ENCODE measurements around the gene RHBG.

The RHBG gene

GRCh38 chr1:156412653-156413321 is 43.8 kb downstream of the RHBG start:
- Histone ChIP-seq H3K27ac (ENCODE audit: low read length) (no peak overlapping the region), H3K27me3 (ENCODE audit: control insufficient read depth, insufficient read depth, low read length) (peaks cover 20% of the 10 kb centered on the region), H3K9ac (ENCODE audit: low read length) (no peak overlapping the region), H3K36me3 (ENCODE audit: control insufficient read depth, low read depth, low read length) (no peaks in the 10 kb centered on the region), H3K4me3 (ENCODE audit: low read length) (no peak overlapping the region), H3K4me1 (ENCODE audit: control insufficient read depth, low read depth, low read length) (peaks cover 11% of the 10 kb centered on the region), H3K9me3 (ENCODE audit: control insufficient read depth, low read depth, low read length) (no peaks in the 10 kb centered on the region)

DNA sequence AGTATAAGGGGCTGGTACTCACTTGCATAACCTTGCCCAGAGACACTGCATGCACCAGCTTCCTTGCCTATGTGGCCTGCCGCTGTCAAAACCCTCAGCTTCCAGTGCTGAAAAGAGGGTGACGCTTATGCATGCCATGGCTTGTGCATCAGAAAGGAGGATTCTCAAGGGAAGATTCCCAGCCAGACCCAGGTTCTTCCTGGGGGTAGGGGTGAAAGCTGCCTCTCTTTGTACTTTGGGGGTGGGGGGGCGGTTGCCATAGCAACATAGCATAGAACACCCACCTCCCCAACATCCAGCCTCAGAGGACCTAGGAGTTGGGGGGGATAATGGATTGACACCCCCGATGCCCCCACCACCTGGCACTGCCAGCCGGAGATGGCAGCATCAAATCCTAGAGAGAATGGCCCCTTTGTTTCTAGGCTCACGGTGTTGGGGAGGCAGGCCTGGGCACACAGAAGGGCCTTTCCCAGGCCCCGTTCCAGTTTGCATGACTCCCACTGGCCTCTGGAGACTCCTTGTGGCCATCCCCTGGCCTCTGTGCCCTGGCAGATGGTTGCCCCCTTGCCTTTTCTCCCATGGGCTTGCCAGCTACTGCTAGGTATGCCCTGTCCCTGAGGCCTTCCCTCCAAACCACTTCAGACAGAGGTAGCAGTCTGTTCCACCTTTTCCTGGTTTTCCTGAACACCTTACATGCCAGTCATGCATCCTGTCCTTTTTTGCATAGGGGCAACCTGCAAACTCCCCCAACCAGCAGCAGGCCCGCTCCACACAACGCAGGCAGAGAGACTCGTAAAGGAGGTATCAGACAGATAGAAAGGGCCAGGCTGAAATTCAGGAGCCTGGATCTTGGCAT is 44.6 kb downstream of the RHBG start:
- no peaks in the 10 kb centered on the region for H3K36me3 ChIP-seq (ENCODE audit: control insufficient read depth, low read depth, low read length)
- peaks cover 28% of the 10 kb centered on the region for H3K27me3 ChIP-seq (ENCODE audit: control insufficient read depth, insufficient read depth, low read length)
- no peaks in the 10 kb centered on the region for H3K9me3 ChIP-seq (ENCODE audit: control insufficient read depth, low read depth, low read length)
- no peak overlapping the region for H3K27ac ChIP-seq (ENCODE audit: low read length)
- no peak overlapping the region for H3K9ac ChIP-seq (ENCODE audit: low read length)
- H3K4me3 ChIP-seq (ENCODE audit: low read length) = no peak overlapping the region
- peaks cover 11% of the 10 kb centered on the region for H3K4me1 ChIP-seq (ENCODE audit: control insufficient read depth, low read depth, low read length)

- no peak overlapping the region for H3K27ac ChIP-seq (ENCODE audit: low read length)
- H3K4me3 ChIP-seq (ENCODE audit: low read length) = no peak overlapping the region
- H3K4me1 ChIP-seq (ENCODE audit: control insufficient read depth, low read depth, low read length) = peaks cover 12% of the 10 kb centered on the region
- no peaks in the 10 kb centered on the region for H3K36me3 ChIP-seq (ENCODE audit: control insufficient read depth, low read depth, low read length)
- H3K9me3 ChIP-seq (ENCODE audit: control insufficient read depth, low read depth, low read length) = no peaks in the 10 kb centered on the region
- H3K9ac ChIP-seq (ENCODE audit: low read length) = no peak overlapping the region
- H3K27me3 ChIP-seq (ENCODE audit: control insufficient read depth, insufficient read depth, low read length) = peaks cover 37% of the 10 kb centered on the region
Observed at GRCh38 chr1:156414461-156415064, 45.6 kb downstream of the RHBG start.

- no peak overlapping the region for H3K4me3 ChIP-seq (ENCODE audit: low read length)
- peaks cover 23% of the 10 kb centered on the region for H3K4me1 ChIP-seq (ENCODE audit: control insufficient read depth, low read depth, low read length)
- H3K36me3 ChIP-seq (ENCODE audit: control insufficient read depth, low read depth, low read length) = no peaks in the 10 kb centered on the region
- peaks cover 61% of the 10 kb centered on the region for H3K27me3 ChIP-seq (ENCODE audit: control insufficient read depth, insufficient read depth, low read length)
- H3K9ac ChIP-seq (ENCODE audit: low read length) = no peak overlapping the region
- H3K27ac ChIP-seq (ENCODE audit: low read length) = no peak overlapping the region
- H3K9me3 ChIP-seq (ENCODE audit: control insufficient read depth, low read depth, low read length) = no peaks in the 10 kb centered on the region
Observed at GRCh38 chr1:156416993-156417392, 48.0 kb downstream of the RHBG start.

- Histone ChIP-seq H3K4me1 (ENCODE audit: control insufficient read depth, low read depth, low read length) (peaks cover 28% of the 10 kb centered on the region), H3K27me3 (ENCODE audit: control insufficient read depth, insufficient read depth, low read length) (peaks cover 67% of the 10 kb centered on the region), H3K9me3 (ENCODE audit: control insufficient read depth, low read depth, low read length) (no peaks in the 10 kb centered on the region), H3K4me3 (ENCODE audit: low read length) (no peak overlapping the region), H3K36me3 (ENCODE audit: control insufficient read depth, low read depth, low read length) (no peaks in the 10 kb centered on the region), H3K9ac (ENCODE audit: low read length) (no peak overlapping the region), H3K27ac (ENCODE audit: low read length) (no peak overlapping the region)
Observed at GRCh38 chr1:156417401-156418020, 48.5 kb downstream of the RHBG start.

DNA sequence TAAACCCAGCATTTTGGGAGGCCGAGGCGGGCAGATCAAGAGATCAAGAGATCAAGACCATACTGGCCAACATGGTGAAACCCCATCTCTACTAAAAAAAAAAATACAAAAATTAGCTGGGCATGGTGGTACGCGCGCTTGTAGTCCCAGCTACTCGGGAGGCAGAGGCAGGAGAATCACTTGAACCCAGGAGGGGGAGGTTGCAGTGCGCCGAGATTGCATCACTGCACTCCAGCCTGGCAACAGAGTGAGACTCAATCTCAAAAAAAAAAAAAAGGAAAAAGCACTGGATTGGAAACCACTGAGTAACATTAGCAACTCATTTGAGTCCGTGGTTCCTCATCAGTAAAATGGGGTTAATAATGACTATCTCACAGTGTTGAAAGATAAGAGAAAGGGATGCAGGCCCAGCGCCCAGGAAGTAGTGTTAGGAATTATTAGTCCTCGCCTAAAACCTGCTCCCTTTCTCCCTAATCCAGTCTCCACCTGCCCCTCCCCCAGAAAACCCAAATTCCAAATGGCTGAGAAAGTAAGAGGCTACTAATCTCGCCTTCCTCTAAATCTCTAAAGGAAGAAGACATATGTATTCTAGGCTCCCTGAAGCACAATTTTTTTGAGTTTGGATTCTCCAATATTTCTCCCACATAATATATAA is 49.5 kb downstream of the RHBG start:
- Histone ChIP-seq H3K9me3 (ENCODE audit: control insufficient read depth, low read depth, low read length) (no peaks in the 10 kb centered on the region), H3K27ac (ENCODE audit: low read length) (no peak overlapping the region), H3K27me3 (ENCODE audit: control insufficient read depth, insufficient read depth, low read length) (peaks cover 77% of the 10 kb centered on the region), H3K4me1 (ENCODE audit: control insufficient read depth, low read depth, low read length) (peaks cover 25% of the 10 kb centered on the region), H3K36me3 (ENCODE audit: control insufficient read depth, low read depth, low read length) (no peaks in the 10 kb centered on the region), H3K4me3 (ENCODE audit: low read length) (no peak overlapping the region), H3K9ac (ENCODE audit: low read length) (no peak overlapping the region)

- Histone ChIP-seq H3K9ac (ENCODE audit: low read length) (no peak overlapping the region), H3K4me1 (ENCODE audit: control insufficient read depth, low read depth, low read length) (peaks cover 21% of the 10 kb centered on the region), H3K27me3 (ENCODE audit: control insufficient read depth, insufficient read depth, low read length) (peaks cover 90% of the 10 kb centered on the region), H3K27ac (ENCODE audit: low read length) (no peak overlapping the region), H3K9me3 (ENCODE audit: control insufficient read depth, low read depth, low read length) (no peaks in the 10 kb centered on the region), H3K4me3 (ENCODE audit: low read length) (peak overlapping the region; percentile 77), H3K36me3 (ENCODE audit: control insufficient read depth, low read depth, low read length) (no peaks in the 10 kb centered on the region)
Observed at GRCh38 chr1:156419854-156420204, 50.8 kb downstream of the RHBG start.

DNA sequence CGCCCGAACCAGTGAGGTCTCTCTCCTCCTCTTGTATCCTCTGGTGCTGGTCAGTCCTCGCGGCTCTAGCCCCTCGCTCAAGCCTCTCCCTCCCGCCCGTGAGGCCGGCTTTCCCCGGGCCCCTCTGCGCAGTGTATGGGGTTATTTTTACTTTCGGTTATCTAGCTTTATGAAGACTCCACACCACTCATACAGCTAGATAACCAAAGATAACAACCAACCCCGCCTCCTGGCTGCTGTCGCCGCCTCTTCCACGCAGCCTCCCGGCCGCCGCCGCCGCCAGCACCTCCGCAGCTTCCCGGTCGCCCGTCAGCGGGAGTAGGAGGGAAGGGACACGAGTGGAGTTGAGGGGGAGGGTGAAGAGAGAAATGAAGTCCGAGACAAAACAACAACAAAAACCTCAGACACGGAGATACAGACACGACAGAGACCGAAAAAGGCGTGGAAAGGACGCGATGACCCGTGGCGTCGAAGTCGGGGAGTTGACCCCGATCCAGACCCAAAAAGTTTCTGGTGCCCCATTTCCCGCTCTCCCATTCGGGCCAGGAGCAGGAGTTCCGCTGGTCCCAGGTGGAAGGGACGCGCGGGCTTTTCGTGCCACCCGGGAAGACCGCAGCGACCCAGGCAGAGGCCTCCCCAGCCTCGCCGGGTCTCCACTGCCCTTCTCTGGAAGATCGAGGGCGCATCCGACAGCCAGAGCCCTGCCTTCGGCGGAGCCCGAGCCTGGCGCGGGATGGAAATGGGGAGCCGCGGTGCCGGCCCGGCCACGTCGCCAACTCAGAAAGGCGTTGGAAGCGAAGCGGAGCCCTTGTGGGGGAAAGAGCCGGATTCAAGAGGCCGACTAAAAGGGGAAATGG is 51.4 kb downstream of the RHBG start:
- no peak overlapping the region for H3K27ac ChIP-seq (ENCODE audit: low read length)
- peaks cover 96% of the 10 kb centered on the region for H3K27me3 ChIP-seq (ENCODE audit: control insufficient read depth, insufficient read depth, low read length)
- H3K36me3 ChIP-seq (ENCODE audit: control insufficient read depth, low read depth, low read length) = no peaks in the 10 kb centered on the region
- H3K9ac ChIP-seq (ENCODE audit: low read length) = peak overlapping the region; percentile 5
- H3K4me3 ChIP-seq (ENCODE audit: low read length) = peak overlapping the region; percentile 77
- H3K9me3 ChIP-seq (ENCODE audit: control insufficient read depth, low read depth, low read length) = no peaks in the 10 kb centered on the region
- H3K4me1 ChIP-seq (ENCODE audit: control insufficient read depth, low read depth, low read length) = peaks cover 21% of the 10 kb centered on the region

GRCh38 chr1:156421062-156421938 is 52.3 kb downstream of the RHBG start:
- Histone ChIP-seq H3K27ac (ENCODE audit: low read length) (no peak overlapping the region), H3K9me3 (ENCODE audit: control insufficient read depth, low read depth, low read length) (no peaks in the 10 kb centered on the region), H3K4me1 (ENCODE audit: control insufficient read depth, low read depth, low read length) (peaks cover 21% of the 10 kb centered on the region), H3K9ac (ENCODE audit: low read length) (peak overlapping the region; percentile 57), H3K27me3 (ENCODE audit: control insufficient read depth, insufficient read depth, low read length) (peaks cover 99% of the 10 kb centered on the region), H3K36me3 (ENCODE audit: control insufficient read depth, low read depth, low read length) (no peaks in the 10 kb centered on the region), H3K4me3 (ENCODE audit: low read length) (peak overlapping the region; percentile 77)

Data from iPS-18a (cell line).